ENCODE data around the gene HDAC5.

Gene HDAC5

GRCh38 chr17:44086364-44087311 lies 36.8 kb downstream of the HDAC5 start:
- peak; percentile 77 for DNase-seq

- DNase-seq: no peak
These were observed 37.5 kb downstream of the HDAC5 start for GRCh38 chr17:44085908-44086307.

- no peak for DNase-seq
These were observed 38.5 kb downstream of the HDAC5 start for GRCh38 chr17:44084921-44085320.

GRCh38 chr17:44084131-44084538 lies 39.3 kb downstream of the HDAC5 start:
- peak; percentile 41 for DNase-seq

- DNase-seq: no peak
These were observed 40.1 kb downstream of the HDAC5 start for GRCh38 chr17:44083250-44083849.

GRCh38 chr17:44082256-44082927 lies 41.0 kb downstream of the HDAC5 start:
- no peak for DNase-seq

- DNase-seq: no peak
These were observed 41.8 kb downstream of the HDAC5 start for GRCh38 chr17:44081681-44082080.

- DNase-seq: no peak
These were observed 43.3 kb downstream of the HDAC5 start for GRCh38 chr17:44079877-44080821.

GRCh38 chr17:44078412-44078811 lies 45.0 kb downstream of the HDAC5 start:
- no peak for DNase-seq

GRCh38 chr17:44077595-44077909 lies 45.9 kb downstream of the HDAC5 start:
- no peak for DNase-seq

GRCh38 chr17:44076716-44077594 lies 46.5 kb downstream of the HDAC5 start:
- no peak for DNase-seq

- DNase-seq: no peak
These were observed 47.7 kb downstream of the HDAC5 start for GRCh38 chr17:44075598-44076293.

- DNase-seq: no peak
These were observed 48.5 kb downstream of the HDAC5 start for GRCh38 chr17:44074911-44075285.

GRCh38 chr17:44074231-44074910 lies 49.1 kb downstream of the HDAC5 start:
- no peak for DNase-seq

GRCh38 chr17:44071772-44072171 lies 51.7 kb downstream of the HDAC5 start:
- DNase-seq: no peak

- DNase-seq: peak; percentile 71
These were observed 52.3 kb downstream of the HDAC5 start for GRCh38 chr17:44071198-44071520.

GRCh38 chr17:44070455-44071197 lies 52.8 kb downstream of the HDAC5 start, which contains the start of gene G6PC3:
Gene G6PC3 (plus strand): TSS chr17:44070735. CDS start chr17:44070966, 231 bp downstream.
- peak; percentile 85 for DNase-seq

GRCh38 chr17:44069974-44070454 lies 53.4 kb downstream of the HDAC5 start:
- DNase-seq: no peak

GRCh38 chr17:44067545-44067940 lies 55.9 kb downstream of the HDAC5 start:
- DNase-seq: no peak

All from CD4-positive, alpha-beta T cell treated with Interleukin-6 for 4 hours (primary cell).